ENCODE measurements around the gene TRIP6. TPM values are rescaled to one million over a fixed set of nuclear protein-coding genes. Genes with fewer than 3 reads are reported as not detected.

TRIP6 gene
- total RNA-seq, 1 experiment from 2014 or later = 102 TPM

GRCh38 chr7:100822236-100823139 is 44.7 kb upstream of the TRIP6 start:
- no TSS peak for BruUV-seq (replicated peaks)
- Histone ChIP-seq H3K4me1 (ENCODE audit: control insufficient read depth in 1 of 2, insufficient read depth in 2 of 2, low read length in 2 of 2) (peaks cover 6 to 16% of the 10 kb centered on the region in 2 experiments; a peak in 3 of 4 replicates), H2AFZ (ENCODE audit: low read depth, low read length, poor library complexity, severe bottlenecking) (no peak overlapping the region), H3K79me2 (ENCODE audit: insufficient read depth, low read length) (peaks cover 32% of the 10 kb centered on the region), H4K20me1 (ENCODE audit: insufficient read depth) (no peaks in the 10 kb centered on the region), H3K27me3 (ENCODE audit: insufficient read depth, low read length) (no peaks in the 10 kb centered on the region), H3K4me2 (ENCODE audit: low read length) (no peak overlapping the region), H3K36me3 (ENCODE audit: control insufficient read depth in 1 of 2, insufficient read depth in 2 of 2, low read length in 2 of 2) (peaks cover 27 to 31% of the 10 kb centered on the region in 2 experiments; a peak in 3 of 4 replicates), H3K9me2 (ENCODE audit: insufficient read depth) (no peaks in the 10 kb centered on the region), H3K4me3 (replicated peaks in 1 of 2; ENCODE audit: low read depth in 1 of 2, low read length in 2 of 2) (no peak overlapping the region), H3K27ac (ENCODE audit: low read depth, low read length) (no peak overlapping the region), H3K9me3 (ENCODE audit: control insufficient read depth in 1 of 2, insufficient read depth in 1 of 2, low read depth in 1 of 2, low read length in 2 of 2) (no peaks in the 10 kb centered on the region), H3K9ac (ENCODE audit: low read length) (no peak overlapping the region)
- no peak for TF ChIP-seq CTCF (IDR thresholded peaks at IDR 0.05 in 2 of 3, conservative IDR thresholded peaks at IDR 0.05 in 1 of 3; ENCODE audit: borderline replicate concordance in 1 of 3, insufficient read depth in 1 of 3, low read depth in 2 of 3, low read length in 2 of 3)
- TF ChIP-seq EGR1 (IDR thresholded peaks at IDR 0.05; ENCODE audit: low read depth) = no peak
- no peak for TF ChIP-seq CEBPB (IDR thresholded peaks at IDR 0.05; ENCODE audit: low read depth)
- TF ChIP-seq ZFX (IDR thresholded peaks at IDR 0.05) = no peak
- TF ChIP-seq POLR2AphosphoS5 (IDR thresholded peaks at IDR 0.05; ENCODE audit: low read depth, low read length) = no peak
- no peak for TF ChIP-seq ELF1 (IDR thresholded peaks at IDR 0.05; ENCODE audit: borderline replicate concordance, low read depth)
- no peak for TF ChIP-seq CBX3 (IDR thresholded peaks at IDR 0.05; ENCODE audit: low read depth)
- TF ChIP-seq SP1 (IDR thresholded peaks at IDR 0.05; ENCODE audit: low read depth) = no peak
- TF ChIP-seq ZBTB33 (IDR thresholded peaks at IDR 0.05; ENCODE audit: extremely low read depth, insufficient replicate concordance, low read length) = no peak
- no peak for TF ChIP-seq TCF7L2 (IDR thresholded peaks at IDR 0.05; ENCODE audit: borderline replicate concordance, extremely low read depth, insufficient read depth, insufficient read length)
- no peak for TF ChIP-seq ZNF274 (IDR thresholded peaks at IDR 0.05; ENCODE audit: low read depth, low read length)
- TF ChIP-seq SRF (IDR thresholded peaks at IDR 0.05; ENCODE audit: low read depth) = no peak
- TF ChIP-seq EZH2 (IDR thresholded peaks at IDR 0.05) = no peak
- no peak for TF ChIP-seq RAD21 (IDR thresholded peaks at IDR 0.05; ENCODE audit: low read depth)
- no peak for TF ChIP-seq MAX (IDR thresholded peaks at IDR 0.05)
- no peak for TF ChIP-seq YY1 (IDR thresholded peaks at IDR 0.05; ENCODE audit: extremely low read depth, insufficient replicate concordance, low read depth, low read length)
- TF ChIP-seq FOSL1 (IDR thresholded peaks at IDR 0.05; ENCODE audit: low read depth) = no peak
- TF ChIP-seq ATF3 (IDR thresholded peaks at IDR 0.05) = no peak
- no peak for TF ChIP-seq POLR2A (IDR thresholded peaks at IDR 0.05; ENCODE audit: borderline replicate concordance, extremely low read depth, insufficient read depth, insufficient read length)
- ChIA-PET CTCF (no interaction called here), RAD21 (ENCODE audit: low non-redundant PET in 1 of 2, low total read pairs in 2 of 2, uncharacterized antibody in 2 of 2, unreplicated experiment in 2 of 2) (no interaction called here), POLR2A (no interaction called here)
- no peak for ATAC-seq
- intact Hi-C loops (cut with micrococcal nuclease) = no loop called here
- DNase-seq (ENCODE audit: low read depth, low spot score) = no peak

Measured in HCT116 (cell line).